Left cardiac atrium (tissue), 4 donors: ENCODE results near the gene ADGRV1. TPM values are rescaled to one million over a fixed set of nuclear protein-coding genes. Genes with fewer than 3 reads are reported as not detected.

Source experiments
- ATAC-seq, 2 donors: fragments of 200-7000 bp; cut with Tn5 transposase; one replicate each; pipeline ENCODE4 v1.9.1; 2020; ENCODE audit warnings: mild to moderate bottlenecking in 2 of 2, moderate library complexity in 2 of 2
- DNase-seq: peaks from one replicate; pipeline ENCODE4 v3.0.0-alpha.2; 2020
- intact Hi-C, 2 donors: fragments of 100-400 bp; cut with DNase I; formaldehyde crosslinking; loops; one replicate each; pipeline versions ENCODE4 v1.14.1 to v1.15.1; 2022 to 2023
- total RNA-seq, 2 donors: library from RNA; stranded (reverse); fragmentation: NEBNext Ultra II Directional; extraction: Animal tissue kit (Norgen Biotek cat#: 25700); gene quantifications; one replicate each; pipeline ENCODE4 v1.2.1, GENCODE V29; 2021
- donor health status: DM: no; HTN: yes; CAD: no.
- donor health status: DM: no; HTN: yes; CAD: no; lungs with severe emphysema.
- donor health status: DM: yes; HTN: yes; CAD: no.
- donor health status: Dilated cardiomyopathy.

The ADGRV1 gene
- total RNA-seq, 2 donors from 2014 or later, result 0.32 to 0.60 TPM

DNA sequence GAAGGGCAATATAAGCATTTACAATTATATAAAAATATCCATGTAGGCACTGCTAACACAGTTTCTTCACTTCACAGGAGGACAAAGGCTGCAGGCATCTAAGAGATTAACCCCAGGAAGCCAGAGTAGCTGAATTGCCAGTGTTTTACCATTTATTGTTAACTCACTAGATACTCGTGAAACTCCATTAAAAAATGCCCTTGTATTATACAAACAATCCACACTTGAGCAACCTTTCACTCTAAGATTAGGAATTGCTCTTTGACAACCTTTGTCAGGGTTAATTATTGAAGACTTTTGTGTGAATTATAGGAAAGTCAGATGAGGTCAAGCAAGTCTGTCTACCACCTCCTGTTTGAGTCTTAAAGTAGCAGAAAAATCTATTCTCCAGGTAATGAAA lies 317.8 kb downstream of the ADGRV1 start:
- intact Hi-C loops, result no loop called here

DNA sequence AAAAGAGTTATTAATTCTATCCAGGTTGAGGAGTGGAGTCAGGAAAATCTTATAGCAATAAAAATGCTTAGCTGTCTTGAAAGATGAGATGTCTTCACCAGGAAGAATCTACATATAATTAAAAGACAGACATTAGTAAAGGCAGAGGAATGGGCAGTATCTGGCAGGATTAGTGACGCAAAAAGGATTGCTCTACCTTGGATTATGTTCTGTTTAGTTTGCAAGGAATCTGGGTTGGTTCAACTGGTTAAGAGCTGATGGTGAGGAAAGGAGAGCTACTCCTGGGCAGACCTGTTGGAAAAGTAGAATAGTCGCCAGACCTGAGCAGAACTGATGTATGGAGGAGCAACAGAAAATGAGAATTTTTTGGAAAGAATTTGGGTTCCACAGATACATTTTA lies 318.5 kb downstream of the ADGRV1 start:
- ATAC-seq, result no peak
- intact Hi-C loops, result no loop called here

More for the DNA sequence above, 317.8 kb downstream of the ADGRV1 start:
- no peak for DNase-seq
- ATAC-seq, result no peak

DNA sequence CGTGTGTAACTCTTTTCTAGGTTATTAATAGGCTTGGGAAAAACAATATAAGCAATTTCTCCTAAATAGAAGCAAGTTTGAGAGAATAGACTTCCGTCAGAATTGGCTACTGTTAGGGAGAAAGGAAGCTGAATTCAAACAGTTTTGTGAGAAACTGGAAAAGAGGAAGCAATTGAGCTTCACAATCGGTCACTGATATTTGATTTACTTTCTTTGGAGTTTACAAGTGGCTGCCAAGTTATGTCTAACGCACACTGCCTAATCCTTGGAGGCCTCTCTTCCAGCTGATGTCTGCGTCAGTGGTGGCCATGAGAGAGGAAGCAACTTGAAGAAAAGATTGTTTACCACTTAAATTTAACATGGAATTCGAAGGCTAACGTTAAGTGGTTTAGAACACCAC lies 319.5 kb downstream of the ADGRV1 start:
- intact Hi-C loops, result no loop called here
- DNase-seq, result peak; percentile 24

More for the DNA sequence above, 318.5 kb downstream of the ADGRV1 start:
- no peak for DNase-seq

DNA sequence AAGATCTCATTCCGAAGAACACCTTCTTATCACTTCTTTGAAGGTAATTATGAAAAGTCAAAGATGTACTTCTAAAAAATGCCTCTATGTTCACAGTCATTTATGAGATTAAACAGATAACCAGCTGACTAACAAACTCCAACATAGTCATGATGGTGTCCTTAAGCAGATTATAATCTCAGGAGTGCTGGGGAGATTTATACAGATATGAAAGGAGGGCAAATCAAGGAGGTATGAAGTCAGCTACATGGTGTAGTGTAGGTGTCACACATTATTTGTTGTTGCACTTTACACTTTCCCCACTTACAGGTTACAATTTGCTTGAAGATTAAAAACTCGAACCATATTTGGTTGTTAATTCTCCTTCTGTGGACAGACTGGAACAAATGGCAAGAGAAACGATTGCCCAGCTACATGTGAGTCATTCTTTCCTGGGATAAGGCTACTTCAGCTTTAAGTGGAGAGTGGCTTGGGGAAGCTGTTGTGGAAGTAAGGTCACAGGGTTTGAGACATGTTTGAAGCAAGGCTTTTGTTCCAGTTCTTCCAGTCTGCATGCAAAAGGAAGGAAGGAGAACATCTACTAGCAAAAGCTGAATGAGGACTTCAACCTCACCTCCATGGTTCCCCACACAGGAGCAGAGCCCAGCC lies 320.1 kb downstream of the ADGRV1 start:
- ATAC-seq (peak in 1 of 2 donors; percentile 93), DNase-seq (no peak)
- intact Hi-C loops, result no loop called here

More for the DNA sequence above, 319.5 kb downstream of the ADGRV1 start:
- peak; percentile 58 to 72 for ATAC-seq

DNA sequence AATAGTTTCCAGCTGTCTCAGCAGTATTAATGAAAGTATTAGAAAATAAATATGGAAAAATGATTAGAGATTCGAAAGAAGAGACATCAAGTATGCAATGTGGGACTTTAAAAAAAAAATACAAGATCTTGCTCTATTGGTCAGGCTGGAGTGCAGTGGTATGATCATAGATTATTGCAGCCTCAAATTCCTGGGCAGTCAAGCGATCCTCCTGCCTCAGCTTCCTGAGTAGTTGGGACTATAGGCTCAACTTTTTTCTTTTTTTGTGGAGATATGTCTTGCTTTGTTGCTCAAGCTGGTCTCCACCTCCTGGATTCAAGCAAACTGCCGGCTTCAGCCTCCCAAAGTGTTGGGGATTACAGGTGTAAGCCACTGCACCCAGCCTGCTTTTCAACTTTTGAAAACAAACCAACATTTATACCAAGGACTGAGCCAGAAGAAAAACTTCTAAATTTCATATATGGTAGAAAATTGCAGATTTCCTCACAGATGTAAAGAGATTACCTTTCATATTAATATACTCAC lies 323.1 kb downstream of the ADGRV1 start:
- intact Hi-C loops, result no loop called here
- ATAC-seq (no peak), DNase-seq (no peak)

DNA sequence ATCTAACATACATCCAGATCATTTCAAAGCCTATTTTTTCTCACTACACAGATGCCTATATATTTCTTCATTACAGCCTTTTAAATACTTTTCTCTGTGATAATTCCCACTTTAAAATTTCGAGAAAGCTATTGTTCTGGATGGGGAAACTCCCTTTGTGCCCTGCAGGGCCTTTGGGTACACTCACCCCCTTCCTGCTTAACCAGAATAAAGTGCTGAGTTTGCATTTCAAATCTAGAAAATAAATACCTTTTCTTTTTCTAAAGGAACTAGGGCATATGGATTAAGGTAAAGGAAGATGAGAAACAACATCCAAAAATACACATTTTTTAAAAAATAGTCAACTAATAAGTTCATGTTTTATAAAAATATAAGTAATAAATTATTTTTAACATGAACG lies 323.9 kb downstream of the ADGRV1 start:
- intact Hi-C loops, result no loop called here
- no peak for DNase-seq
- ATAC-seq, result no peak

DNA sequence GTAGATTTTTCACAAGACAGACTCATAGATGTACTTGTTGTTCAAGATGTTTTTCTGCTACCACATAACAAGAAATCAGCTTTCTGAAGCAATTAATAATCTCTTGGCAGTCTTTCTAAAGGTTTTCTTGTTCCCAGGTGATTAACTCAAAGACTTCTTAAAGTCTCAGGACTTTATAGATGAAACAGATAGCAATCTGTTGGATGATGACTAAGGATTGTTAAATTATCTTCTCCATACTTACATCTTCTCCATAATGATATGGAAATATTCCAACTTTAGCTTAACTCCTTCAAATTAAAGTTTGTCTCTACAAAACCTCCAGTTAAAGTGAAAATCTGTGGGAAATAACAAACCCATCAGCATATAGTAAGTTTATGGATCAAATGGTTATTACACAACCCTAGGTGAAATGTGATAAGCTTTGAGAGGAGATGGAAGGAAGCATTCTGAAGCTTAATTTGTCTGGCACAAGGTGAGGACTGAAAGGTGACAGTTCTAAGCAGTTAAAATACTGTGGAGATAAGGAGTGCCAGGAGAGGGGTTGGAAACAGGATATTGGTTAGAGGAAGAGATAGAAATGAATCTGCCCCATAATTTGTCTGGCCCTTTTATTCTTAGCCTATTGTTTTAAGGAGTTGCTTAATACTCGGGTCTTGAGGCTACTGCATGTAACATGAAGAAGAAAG lies 326.7 kb downstream of the ADGRV1 start:
- DNase-seq (no peak), ATAC-seq (no peak)
- intact Hi-C loops, result no loop called here

DNA sequence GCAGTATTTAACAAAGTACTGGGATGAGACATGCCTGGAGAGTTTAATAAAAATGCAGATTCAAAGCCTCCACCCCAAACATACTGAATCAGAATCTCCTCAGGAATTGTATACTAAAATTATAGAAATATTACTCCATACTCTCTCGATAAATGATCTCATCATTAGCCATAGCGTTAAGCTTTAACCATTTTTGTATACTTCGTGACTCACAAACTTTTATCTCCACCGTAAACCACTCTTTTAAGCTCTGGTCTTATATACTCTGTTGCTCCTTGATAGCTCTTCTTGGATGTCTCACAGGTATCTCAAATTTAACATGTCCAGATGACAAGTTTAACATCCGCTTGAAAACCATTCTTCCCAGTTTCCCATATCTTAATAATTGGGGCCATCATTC lies 327.8 kb downstream of the ADGRV1 start:
- ATAC-seq, result no peak
- intact Hi-C loops, result no loop called here
- DNase-seq, result no peak

DNA sequence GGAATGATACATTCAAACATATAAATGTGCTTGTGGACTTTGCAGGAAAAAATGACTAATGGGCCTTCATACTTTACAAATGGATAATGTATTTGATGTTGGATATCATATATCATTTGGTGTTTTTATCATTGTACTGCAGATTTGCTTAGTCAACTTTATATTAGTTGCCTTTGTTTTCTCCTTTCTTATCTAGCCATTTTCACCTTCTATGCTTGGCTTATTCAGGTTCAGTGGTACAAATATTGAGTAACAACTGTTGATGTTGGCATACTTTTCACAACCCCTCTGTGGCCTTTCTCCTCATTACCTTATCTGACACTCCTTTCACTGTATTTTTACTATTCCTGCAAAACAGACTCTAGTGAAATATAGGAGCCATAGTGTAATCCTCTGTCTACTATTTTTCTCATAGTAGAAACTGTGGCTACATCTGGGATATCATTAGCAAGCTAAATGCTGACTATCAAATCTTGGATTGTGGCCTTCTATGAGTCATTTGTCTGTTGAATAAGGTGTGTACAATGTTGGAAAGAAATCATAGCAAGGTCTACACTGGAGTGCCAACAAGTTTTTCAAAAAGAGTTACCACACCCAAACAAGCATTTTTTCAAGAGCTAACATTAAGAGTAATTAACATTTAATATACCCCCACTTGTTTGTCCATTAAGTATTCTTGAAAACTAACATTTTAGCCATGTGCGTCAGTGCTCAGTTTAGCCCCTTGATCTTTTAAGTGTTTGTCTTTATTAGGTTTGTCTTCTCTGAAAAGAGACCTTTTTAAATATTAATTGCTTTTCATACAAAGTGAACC lies 330.1 kb downstream of the ADGRV1 start:
- peak in 1 of 2 donors; percentile 95 for ATAC-seq
- intact Hi-C loops, result no loop called here
- no peak for DNase-seq

DNA sequence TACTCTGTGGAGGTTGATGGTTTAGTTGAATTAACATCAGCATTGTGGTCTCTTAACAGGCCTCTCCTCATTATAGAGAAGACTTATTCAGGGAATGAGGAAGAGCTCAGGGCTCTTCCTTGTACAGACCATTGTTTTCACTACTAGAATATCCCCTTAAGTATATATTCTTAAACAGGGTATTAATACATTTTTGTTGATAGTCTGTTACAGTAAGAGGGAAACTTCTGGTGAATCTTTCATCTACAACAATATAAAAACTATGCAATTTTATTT lies 330.7 kb downstream of the ADGRV1 start:
- DNase-seq, result no peak
- intact Hi-C loops, result no loop called here
- no peak for ATAC-seq

DNA sequence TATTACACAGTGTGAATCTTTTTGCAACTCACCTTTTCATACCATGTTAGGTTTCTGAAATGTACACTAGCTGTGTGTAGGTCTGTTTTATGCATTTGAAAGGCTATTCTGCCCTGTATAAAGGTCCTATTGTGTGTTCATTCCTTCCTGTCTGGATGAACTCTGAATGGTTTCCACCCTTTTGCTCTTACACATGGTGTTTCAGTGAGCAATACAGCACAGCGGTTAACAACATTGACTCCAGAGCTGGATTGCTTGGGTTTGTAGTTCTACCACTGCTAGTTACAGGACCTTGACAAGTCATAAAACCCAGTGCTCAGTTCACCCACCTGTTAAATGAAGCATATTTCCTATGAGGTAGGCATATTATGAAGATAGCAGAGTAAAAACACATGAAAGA lies 331.6 kb downstream of the ADGRV1 start:
- ATAC-seq (no peak), DNase-seq (no peak)
- intact Hi-C loops, result no loop called here

DNA sequence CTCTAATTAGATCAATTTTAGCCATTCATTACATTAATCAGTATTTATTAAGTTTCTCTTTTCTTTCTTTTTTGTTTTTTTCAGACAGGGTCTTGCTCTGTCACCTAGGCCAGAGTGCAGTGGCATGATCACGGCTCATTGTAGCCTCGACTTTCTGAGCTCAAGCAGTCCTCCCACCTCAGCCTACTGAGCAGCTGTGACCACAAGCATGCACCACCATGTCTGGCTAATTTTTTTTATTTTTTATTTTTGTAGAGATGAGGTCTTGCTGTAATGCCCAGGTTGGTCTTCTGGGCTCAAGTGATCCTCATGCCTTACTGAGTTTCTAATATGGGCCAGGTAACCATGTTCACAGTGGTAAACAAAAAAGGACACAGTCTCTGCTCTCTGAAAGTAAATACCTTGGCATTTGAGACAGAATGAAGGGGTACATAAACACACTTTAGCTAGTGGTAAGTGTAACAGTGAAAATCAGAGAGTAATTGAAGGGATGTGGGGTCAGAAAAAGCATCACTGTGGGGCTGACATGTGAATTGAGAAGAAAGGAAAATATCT lies 336.3 kb downstream of the ADGRV1 start:
- intact Hi-C loops, result no loop called here

DNA sequence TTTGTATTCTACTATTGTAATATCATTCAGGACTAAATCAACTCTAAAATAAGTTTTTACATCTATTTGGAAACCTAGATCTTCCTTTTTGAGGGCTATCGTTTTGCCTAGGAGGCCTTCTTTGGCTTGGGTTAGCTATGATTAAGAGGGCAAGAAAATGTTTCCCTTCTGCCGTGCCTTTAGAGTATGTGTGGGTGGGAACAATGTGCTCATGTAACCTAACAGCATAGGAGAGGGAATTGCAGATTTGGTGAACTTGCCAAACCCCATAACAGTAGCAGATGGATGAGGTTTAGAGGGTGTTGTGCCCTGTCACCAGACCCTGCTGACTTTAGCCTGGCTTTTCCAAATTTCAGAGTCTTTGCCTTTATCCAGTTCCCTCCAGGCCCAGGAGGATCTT lies 339.0 kb downstream of the ADGRV1 start:
- intact Hi-C loops, result no loop called here
- no peak for DNase-seq
- ATAC-seq, result no peak

More for the DNA sequence above, 336.3 kb downstream of the ADGRV1 start:
- no peak for DNase-seq
- ATAC-seq, result no peak

DNA sequence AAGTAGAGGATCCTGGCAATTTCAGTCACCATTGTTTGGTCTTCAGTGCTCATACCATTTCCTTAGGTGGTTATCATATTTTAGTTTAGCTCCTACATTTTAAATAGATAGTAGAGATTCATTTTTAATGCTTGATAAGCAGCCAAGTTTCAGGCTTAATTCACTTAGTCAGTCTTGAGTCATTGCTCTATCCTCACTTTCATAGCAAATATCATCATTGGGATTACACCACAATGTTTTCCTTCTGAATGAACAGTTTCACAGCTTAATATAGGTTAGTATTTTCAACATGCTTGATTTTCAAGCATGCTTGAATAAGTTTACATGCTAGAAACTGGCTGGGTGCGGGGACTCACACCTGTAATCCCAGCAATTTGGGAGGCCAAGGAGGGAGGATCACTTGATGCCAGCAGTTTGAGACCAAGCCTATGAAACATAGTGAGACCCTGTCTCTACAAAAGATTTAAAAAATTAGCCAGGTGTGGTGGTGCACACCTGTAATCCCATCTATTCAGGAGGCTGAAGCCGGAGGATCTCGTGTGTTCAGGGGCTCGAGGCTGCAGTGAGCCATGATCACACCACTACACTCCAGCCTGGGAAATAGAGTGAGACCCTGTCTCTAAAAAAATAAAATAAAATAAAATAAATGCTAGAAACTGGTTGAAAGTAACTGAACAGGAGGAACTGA lies 339.9 kb downstream of the ADGRV1 start:
- ATAC-seq (peak in 1 of 2 donors; percentile 70), DNase-seq (no peak)
- intact Hi-C loops, result no loop called here

DNA sequence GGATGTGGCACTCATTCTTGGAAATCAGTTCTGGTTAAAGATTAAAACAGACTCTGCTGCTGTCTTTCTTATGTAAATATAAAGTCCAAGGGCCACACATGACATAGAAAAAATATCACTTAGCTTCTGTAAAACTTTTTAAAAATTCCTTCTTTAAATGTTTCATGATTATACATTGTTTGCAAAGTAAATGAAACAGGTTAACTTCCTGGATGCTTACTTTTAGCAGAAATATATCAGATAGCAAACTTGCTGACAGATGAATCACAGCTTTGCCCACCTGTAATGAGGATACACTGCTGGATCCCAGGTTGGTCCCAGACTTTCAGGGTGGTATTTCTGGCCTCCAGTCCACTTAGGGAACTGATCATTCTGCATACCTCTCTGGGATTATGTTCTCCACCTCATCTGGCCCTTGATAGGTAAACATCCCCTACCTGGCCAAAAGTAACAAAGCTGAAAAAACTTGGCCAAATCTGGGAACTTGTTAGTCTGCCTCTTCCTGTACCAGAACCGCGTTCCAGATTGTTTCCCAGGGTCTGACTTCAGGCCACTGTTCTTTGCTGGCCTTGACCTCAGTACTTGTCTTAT lies 340.5 kb downstream of the ADGRV1 start:
- ATAC-seq (no peak), DNase-seq (no peak)
- intact Hi-C loops, result no loop called here

DNA sequence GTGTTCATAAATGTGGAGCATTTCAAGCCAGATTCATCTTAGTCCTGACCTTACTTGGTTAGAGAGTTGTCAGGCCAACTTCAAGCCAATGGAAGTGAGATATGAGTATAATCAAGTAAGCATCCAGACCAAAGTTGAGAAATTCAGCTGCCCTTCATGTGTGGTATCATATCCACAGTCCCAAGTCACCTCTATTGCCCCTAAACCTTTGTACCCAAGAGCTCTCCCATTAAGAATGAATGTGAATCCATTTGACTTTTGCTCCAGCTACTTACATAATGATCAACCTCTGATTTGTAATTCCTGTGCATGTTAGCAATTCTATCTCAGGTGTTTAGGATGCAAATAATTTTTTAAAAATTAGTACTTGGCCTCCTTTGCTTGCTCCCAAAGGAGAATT lies 342.7 kb downstream of the ADGRV1 start:
- ATAC-seq (no peak), DNase-seq (no peak)
- intact Hi-C loops, result no loop called here

DNA sequence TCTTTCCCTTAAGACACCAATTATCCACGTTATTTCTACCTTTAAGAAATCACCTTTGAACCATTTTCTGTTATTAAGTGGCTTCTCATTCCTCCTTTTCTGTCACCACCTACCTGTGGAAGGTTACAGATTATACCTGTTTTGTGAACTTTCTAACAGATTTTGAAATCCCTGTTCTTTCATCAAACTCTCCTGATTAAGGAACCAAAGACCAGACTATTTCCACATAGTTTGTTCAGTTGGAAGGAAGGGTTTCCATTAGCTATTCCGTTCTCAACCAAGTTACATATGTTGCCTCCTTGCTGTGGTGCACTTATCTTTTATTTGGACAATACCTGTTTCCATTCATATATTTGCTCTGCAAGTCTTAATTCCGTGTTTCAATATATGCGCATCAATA lies 343.6 kb downstream of the ADGRV1 start:
- intact Hi-C loops, result no loop called here
- no peak for ATAC-seq
- no peak for DNase-seq

DNA sequence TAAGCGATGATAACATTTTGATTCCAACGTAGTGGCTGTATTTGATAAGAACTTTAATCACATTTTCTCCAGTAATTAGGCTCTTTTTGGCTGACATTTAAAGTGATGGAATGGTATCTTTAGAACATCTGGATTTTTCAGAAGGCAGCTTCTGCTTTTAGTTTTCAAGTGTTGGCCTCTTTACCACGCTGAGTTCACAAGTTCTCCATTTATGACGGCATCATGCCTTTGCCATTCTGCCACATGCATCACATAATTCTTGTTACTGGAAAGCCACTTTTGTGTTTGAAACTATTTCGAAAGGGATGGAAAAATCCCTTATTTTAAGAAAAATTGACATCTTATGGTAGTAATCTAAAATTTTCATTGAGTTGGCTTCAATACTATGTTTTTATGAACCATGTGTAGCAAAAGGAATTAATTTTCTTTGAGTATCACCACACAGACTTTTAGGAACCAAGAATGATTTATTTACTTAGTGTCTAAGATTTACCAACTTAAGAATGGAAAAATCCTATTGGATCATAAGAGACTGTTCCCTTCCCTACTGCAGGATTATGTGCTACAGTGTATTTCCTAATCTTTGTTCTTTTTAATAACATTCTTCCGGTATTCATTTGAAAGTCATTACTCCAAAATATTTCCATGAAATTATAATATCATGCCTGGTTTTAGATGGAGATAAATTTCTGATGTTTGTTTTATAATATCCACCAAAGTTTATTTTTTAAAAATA lies 344.2 kb downstream of the ADGRV1 start:
- no peak for DNase-seq
- intact Hi-C loops, result no loop called here
- ATAC-seq, result no peak
